Stimulated activated CD8-positive, alpha-beta memory T cell treated with anti-CD3 and anti-CD28 coated beads, Interleukin-2, amount 100 ng/mL, for 1 hour (primary cell): ENCODE data around the gene ARL5A.
"Not testable (repeated sequence)": the region's sequence is repeated elsewhere in the genome, so short reads cannot be mapped to it uniquely, and the experiment has no call there.

Experiments
- DNase-seq, 2 donors: peaks; one replicate each; pipeline ENCODE4 v3.0.0-alpha.2; 2020; ENCODE audit warnings: low read depth in 2 of 2

ARL5A gene

DNA sequence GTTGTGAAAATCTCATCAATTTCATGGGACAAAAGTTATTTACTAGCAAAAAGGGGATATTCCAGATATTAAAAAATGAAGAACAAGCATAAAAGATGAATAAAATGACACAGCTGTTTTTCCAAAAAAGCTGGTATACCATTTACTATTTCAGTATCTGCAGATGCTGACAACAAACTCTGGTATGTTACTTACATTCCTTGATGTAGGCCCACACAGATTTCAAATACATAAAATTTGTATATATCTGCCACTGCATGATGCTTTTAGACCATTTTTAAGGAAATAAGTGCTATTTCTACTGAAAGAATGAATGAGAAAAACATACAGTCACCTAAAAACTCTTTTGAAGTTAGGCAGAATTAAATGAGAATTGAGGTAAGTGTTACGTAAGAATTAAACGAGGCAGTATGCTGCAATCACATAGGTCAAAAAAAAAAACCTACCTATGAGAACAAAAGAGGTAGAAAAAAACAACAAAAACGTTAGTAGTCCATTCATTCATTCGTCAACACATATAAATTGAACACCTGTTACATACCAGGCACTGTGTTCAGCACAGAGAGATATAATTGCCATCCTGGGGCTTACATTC, 32.5 kb downstream of the ARL5A start:
- DNase-seq, result no peak

DNA sequence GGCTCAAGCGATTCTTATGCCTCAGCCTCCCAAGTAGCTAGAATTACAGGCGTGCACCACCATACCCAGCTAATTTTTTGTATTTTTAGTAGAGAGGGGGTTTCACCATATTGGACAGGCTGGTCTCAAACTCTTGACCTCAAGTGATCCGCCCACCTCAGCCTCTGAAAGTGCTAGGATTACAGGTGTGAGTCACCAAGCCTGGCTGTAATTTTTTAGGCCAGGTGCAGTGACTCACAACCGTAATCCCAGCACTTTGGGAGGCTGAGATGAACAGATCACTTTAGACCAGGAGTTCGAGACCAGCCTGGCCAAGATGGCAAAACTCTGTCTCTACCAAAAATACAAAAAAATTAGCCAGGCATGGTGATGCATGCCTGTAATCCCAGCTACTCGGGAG, 33.8 kb downstream of the ARL5A start:
- DNase-seq, result not testable (repeated sequence)

DNA sequence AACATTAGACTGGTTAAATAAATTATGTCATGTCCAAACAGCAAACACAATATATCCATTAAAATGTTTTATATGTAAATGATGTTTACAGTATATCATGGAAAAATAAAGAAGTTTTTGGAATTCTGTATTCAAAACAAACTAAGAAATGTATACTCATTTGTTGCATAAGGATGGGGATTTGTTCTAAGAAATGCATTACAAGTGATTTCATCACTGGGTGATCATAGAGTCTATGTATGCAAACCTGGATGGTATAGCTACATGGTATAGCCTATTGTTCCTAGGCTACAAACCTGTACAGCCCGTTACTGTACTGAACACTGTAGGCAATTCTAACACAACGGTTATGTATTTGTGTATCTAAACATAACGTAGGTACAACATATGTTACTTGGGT, 35.1 kb downstream of the ARL5A start:
- DNase-seq, result no peak

DNA sequence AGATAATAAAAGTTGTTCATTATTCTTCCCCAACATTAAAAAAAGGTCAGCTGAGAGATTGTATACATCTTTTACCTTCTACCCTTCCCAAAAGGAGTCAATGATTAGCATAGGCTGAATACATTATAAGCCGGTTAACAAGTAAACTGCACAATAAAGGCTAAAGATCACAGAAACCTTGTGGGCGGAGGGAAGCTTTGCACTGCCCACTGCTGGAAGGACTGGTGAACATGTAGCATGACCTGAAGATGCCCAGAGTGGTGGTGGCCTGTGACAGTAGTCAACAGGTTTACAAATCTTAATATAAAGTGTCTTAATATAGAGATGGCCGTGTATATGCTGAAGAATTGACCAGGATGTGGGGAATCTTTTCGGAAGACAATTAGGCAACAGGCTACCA, 35.6 kb downstream of the ARL5A start:
- DNase-seq, result no peak

DNA sequence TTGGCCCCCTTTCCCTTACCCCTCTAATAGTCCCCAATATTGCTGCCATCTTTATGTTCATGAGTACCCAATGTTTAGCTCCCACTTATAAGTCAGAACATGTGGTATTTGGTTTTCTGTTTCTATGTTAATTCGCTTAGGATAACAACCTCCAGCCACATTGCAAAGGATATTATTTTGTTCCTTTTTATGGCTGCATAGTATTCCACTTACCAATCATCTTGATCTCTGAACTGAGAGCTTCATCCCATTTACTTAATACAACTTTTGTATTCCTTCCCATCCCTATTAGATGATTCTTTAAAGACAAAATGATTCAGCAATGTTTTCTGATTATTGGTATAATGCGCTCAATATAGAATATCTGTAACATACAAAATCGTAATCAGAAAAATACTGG, 36.7 kb downstream of the ARL5A start:
- no peak for DNase-seq

DNA sequence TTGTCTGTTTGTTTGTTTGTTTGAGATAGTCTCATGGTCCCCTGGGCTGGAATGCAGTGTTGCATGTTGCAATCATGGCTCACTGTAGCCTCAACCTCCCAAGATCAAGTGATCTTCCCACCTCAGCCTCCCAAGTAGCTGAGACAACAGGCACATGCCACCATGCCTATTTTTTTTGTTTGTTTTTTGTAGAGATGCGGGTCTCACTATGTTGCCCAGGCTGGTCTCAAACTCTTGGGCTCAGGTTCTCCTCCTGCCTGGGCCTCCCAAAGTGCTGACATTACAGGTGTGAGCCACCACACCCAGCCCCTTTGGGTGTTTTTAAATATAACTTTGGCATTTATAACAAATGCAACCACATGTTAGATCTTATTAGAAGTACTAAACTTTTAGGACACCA, 37.5 kb downstream of the ARL5A start:
- no peak for DNase-seq

DNA sequence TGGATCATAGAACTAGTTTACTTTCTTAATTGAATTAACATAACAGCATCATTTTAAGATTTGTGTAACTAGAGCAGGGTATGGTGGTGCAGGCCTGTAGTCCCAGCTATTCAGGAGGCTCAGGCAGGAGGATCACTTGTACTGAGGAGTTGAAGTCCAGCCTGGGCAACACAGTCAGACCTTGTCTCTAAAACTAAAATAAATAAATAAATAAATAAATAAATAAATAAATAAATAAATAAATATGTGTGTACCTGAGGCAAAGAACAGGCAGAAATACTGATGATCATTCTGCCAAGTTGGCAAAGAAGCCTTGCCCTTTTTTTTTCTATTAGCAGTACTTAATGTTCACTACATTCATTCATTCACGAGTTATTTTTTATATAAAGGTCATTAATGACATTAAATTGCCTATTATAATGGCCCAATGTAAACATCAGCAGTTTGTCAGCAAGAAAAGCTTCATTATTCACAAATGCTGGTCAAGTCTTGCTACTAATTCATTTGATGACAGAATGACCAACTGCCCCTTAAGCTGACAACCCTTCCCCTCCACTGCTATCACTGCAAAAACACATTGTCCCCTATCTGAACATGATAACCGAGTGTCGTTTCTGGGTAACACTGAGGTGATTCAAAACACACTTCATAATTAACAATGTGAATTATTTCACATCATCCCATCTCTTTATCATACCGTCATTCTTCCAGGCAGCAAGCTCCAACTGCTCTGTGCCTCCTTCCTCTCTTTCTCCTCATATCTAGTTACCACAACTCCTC, 39.0 kb downstream of the ARL5A start:
- no peak for DNase-seq

DNA sequence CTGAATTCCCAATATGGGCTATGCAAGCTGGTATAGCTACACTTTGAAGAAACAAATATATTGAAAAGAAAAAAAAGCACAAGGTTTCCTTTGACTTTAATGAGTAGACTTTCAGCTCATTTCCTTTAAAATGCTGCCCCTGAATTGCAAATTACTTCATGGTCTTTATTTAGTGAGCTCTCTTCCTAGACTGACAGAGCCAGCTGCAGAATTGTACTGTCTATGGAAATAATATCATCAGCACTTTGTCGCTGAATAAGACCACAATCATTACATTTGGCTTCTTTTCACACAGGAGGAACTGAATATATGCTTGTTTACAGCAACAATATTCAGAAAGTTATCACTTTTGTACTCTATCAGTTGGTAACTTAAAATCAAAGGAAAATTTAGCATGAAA, 41.7 kb downstream of the ARL5A start:
- DNase-seq, result no peak

DNA sequence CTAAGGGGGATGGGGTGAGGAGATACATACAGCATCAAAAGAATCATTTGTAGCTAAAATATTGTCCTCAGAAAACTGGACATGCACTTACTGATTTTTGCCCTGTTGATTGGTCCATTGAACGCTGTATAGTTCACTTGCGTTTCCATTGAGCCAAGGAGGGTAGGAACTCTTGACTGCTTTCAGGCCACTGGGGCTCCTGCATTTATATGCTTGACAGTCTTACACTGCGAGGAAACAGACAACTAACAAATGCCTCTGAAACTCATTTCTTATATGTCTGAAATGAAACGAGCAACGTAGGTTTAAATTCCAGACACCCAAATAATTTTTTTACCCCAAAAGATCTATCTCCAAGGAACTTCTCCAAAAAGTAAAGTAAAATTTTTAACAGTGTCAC, 42.1 kb downstream of the ARL5A start:
- no peak for DNase-seq

DNA sequence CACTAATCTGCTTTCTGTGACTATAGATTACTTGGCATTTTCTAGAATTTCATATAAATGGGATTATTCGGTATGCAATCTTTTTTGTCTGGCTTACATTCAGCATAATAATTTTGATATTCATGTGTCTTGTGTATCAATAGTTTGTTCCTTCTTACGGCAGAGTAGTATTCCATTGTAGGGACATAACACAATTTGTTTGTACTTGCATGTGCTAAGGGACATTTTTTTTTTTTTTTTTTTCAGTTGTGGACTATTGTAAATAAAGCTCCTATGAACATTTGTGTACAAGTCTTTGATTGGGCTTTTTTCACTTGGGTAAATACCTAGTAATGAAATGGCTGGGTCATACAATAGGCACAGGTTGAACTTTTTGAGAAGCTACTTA, 45.1 kb downstream of the ARL5A start:
- DNase-seq, result no peak

DNA sequence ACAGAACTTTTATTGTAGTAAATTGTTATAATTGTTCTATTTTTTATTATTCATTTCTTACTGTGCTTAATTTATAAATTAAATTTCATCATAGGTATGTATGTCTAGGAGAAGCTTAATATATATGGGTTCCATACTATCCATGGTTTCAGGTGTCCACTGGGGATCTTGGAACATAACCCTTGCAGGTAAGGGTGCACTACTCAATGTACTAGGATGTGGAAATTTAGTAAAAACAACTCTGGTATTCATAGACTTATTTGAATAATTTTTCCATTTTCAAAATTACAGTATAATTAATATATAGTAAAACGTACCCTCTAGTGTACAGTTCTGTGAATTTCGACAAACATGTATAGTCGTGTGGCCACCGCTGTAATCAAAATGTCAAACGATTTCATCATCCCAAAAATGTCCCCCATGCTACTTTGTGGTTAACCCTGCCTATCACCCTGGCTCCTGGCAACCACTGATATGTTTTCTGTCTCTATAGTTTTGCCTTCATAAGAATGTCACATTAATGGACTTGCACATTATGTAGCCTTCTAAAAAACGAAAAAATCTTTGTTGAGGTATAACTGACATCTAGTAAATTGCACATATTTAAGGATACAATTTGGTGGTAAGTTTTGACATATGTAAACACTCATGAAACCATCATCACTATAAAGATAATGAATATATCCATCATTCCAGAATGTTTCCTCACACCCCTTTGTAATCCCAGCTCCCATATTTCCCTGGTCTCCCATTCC, 45.7 kb downstream of the ARL5A start:
- no peak for DNase-seq

DNA sequence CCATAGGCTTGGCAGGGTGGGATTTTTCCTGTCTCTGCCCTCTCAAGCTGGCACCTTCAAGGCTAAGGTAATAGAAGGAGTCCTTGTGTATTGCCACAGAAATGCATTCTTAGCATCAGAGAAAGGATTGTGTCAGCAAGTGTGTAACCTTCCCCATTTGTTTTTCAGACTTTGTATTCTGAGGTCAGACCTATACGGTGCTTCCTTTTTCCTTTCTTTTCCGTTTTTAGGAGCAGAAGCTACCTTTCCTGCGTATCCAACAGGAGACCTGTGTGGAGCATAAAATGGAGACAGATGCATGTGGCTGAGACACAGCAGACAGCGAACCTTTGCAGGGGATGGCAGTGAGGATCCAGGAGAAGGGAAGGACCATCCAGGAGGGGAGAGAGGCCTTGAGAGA, 46.6 kb downstream of the ARL5A start:
- DNase-seq, result no peak

DNA sequence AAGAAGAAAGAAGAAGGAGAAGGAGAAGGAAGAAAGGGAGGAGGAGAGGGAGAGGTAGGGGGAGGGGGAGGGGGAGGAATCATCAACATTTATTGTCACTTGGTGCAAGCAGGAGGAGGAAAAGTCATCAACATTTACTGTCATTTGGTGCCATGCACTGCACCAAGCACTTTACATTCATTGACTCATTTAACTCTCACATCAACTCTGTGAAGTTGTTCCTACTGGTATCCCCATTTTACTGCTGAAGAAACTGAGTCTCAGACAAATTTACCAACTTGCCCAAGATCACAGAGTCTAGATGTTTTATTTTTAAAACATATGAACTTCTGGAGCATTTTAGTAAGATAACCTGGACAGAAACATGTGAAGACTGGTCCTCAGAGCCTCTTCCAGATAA, 47.3 kb downstream of the ARL5A start:
- DNase-seq, result no peak

DNA sequence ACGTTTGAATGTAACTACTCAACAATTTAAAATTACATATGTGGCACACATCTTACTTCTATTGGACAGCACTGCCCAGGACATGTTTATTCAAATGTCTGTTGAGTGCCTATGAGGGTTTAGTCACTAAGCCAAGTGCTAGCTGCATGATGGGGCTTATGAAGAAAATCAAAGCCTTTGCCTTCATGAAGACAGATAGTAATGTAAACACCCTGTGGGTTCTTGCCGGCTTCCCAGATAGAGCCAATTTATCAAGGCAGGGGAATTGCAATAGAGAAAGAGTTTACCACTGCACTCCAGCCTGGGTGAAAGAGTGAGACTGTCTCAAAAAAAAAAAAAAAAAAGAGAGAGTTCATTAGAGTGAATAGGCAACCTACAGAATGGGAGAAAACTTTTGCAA, 50.3 kb downstream of the ARL5A start:
- DNase-seq, result no peak

DNA sequence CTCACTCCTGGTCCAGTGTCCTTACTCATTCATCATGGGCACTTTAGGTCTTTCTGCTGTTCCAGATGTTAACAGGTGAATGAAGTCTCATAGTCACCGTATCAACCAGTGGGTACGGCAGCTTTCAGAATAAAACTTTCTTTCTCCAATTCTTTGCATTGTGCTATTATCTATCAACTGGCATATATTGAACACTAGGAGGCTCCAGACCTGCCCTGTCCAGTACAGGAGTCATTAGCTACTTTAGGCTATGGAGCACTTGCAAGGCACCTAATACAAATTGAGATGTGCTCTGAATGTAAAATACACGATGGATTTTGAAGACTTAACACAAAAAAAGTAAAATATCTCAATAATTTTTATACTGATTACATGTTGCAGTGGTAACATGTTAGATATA, 50.7 kb downstream of the ARL5A start:
- DNase-seq, result no peak

DNA sequence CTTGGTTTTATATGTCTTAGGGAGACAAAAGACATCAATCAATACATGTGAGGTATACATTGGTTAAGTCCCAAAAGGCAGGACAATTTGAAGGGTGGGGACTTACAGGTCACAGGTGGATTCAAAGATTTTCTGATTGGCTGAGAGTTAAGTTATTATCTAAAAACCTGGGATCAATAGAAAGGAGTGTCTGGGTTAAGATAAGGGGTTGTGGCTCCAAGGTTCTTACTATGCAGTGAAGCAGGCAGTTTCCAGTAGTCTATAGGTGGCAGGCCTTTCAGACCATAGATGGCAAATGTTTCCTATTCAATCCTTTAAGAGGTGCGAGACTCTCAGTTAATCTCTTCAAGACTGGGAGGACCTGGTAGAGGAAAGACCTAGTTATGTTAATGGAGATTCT, 51.9 kb downstream of the ARL5A start:
- DNase-seq, result no peak

DNA sequence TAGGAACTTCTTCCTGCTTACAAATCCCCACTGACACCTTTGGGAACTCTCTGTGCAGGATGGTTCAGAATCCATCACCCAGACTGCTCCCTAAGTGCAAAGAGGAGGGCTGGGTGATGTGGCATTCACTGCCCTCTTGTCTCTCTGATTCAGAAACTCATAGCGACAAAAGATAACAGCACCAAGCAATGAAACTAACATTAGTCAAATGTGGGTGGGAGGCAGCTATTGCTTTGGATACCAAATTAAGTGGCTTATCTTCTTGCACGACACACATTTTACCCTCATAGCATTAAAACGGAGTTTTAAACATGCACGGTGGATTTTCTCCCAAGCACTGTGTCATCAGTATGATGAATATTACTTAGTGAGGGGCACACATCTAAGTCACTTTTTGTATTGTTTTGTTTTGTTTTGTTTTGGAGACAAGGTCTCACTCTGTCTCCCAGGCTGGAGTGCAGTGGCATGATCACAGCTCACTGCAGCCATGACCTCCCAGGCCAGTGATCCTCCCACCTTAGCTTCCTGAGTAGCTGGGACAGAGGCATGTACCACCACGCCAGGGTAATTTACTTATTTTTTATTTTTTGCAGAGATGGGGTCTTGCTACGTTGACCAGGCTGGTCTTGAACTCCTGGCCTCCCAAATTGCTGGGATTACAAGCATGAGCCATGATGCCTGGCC, 53.0 kb downstream of the ARL5A start:
- no peak for DNase-seq

DNA sequence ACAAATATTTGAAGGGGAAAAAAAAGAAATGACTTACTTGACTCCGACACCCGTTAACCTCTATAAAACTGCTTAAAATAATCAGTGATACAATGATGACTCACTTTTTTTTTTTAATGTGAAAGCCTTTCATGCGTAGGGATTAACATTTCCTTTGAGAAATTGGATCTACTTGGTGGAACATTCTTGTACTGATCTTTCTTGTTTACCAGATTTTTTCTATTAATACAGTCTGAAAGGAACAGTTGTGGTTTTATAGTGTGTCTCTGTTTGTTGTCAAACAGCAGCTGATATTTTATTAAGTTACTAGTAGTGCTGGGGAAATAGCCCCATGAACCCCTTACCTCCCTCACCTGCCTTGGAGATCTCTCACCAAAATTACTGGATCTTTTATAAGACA, 53.7 kb downstream of the ARL5A start:
- no peak for DNase-seq

DNA sequence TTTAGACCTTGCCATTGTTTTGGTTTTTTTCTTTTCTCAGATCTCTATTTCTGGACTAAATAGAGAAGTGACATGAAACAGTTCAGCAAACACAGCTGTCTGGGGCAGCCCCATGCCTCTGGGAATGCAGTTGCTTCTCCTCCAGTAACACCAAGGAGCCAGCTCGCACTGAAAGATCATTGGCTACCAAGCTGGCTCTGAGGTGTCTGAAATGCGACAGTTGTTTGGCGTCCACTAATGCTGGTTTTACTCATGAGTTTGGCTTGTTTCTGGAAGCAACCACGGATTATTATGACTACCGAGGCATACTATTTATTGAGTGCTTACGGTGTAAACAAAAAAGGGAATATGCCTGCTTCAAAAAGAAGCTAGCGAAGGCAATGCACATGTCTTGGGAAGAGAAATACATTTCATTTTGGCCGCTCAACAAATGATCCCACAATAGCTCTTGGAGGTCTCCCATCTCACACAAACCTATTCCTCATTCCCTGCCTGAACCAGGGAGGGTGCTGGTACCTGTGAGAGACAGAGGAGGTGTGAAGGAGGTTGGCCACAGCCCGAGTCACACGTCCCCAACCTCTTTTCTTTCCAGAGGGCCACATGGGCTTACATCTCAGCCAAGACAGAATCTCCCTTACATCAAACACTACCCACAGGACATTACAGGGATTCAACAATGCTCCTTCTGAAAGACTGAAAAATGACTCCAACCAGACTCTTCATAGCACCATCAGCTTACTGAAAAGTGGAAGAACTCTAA, 56.4 kb downstream of the ARL5A start:
- DNase-seq, result no peak

DNA sequence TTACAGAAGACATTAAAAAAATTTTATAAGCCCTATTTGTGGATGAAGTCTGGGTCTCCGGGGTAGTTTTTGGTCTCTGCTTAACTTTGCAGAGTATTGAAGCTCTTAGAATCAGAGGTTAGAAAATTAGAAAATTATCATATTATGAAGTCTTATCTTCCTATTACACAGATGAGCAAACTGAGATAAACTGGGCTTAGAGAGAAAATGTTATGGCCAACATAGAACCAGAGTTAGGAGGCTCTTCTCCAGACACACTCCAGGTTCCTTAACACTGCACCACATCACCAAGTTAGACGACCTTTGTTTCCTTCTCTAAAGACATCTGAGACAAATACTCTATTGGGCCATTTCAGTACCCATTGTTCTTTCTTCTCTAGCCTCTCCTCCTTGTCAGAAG, 57.2 kb downstream of the ARL5A start:
- DNase-seq, result no peak

DNA sequence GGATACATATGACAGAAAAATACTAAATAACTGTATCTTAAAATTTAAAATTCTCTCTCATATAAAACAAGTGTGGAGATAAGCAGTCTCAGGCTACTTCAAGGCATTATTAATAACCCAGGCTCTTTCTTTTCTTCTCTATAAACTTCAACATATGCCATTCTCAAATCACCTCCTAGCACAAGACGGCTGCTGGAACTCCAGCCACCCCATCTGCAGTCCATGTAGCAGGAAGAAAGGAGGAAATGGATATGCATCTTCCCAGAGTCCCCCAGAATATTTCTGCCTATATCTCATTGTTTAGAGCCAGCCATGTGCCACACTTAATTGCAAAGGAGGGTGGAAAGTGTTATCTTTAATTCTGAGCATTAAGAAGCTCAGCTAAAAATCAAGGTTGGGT, 58.6 kb downstream of the ARL5A start:
- no peak for DNase-seq

DNA sequence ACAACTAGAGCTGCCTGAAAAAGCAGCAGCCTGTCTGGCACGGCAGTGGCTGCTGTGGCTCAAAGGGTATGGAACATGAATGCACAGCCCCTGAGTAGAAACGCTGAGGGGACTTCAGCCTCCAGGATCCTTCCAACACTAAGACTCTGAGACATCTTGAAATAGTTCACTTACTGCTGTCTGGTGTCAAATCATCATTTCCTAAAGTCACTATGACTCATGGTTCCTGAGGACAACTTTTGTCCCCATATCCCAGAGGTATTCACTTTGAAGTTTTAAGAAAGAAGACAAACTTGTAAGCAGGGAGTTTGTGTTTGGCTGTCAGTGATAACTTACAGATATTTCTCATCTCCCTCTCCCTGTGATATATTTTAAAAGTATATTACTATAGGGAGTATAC, 60.7 kb downstream of the ARL5A start:
- DNase-seq, result no peak
